ENCODE results near the gene MBIP.
"Not testable (repeated sequence)": the region's sequence is repeated elsewhere in the genome, so short reads cannot be mapped to it uniquely, and the experiment has no call there.

MBIP gene

GRCh38 chr14:36346052-36346451 lies 25.6 kb upstream of the MBIP start (continued):
- TF ChIP-seq CREB5 (CRISPR knock-in tag; IDR thresholded peaks at IDR 0.05; ENCODE audit: low read depth) = no peak
- no peak for TF ChIP-seq CSRNP3 (CRISPR knock-in tag; IDR thresholded peaks at IDR 0.05)
- no peak for TF ChIP-seq ESRRG (CRISPR knock-in tag; IDR thresholded peaks at IDR 0.05)

- no peak for ATAC-seq
Observed at GRCh38 chr14:36344211-36344610, 23.8 kb upstream of the MBIP start.

GRCh38 chr14:36341811-36342210 lies 21.4 kb upstream of the MBIP start:
- not testable (repeated sequence) for ATAC-seq

More at GRCh38 chr14:36344211-36344610, 23.8 kb upstream of the MBIP start:
- TF ChIP-seq PPARA (CRISPR knock-in tag; IDR thresholded peaks at IDR 0.05; ENCODE audit: borderline replicate concordance) (no peak), ZNF8 (CRISPR knock-in tag; IDR thresholded peaks at IDR 0.05) (no peak), CSRNP3 (CRISPR knock-in tag; IDR thresholded peaks at IDR 0.05) (no peak), ISL1 (CRISPR knock-in tag; IDR thresholded peaks at IDR 0.05) (no peak), PATZ1 (CRISPR knock-in tag; IDR thresholded peaks at IDR 0.05; ENCODE audit: borderline replicate concordance) (no peak), CREB5 (CRISPR knock-in tag; IDR thresholded peaks at IDR 0.05; ENCODE audit: low read depth) (no peak), ARNTL (CRISPR knock-in tag; IDR thresholded peaks at IDR 0.05; ENCODE audit: borderline replicate concordance, low read depth) (no peak), ZFP3 (CRISPR knock-in tag; IDR thresholded peaks at IDR 0.05) (no peak), TOX (CRISPR knock-in tag; IDR thresholded peaks at IDR 0.05; ENCODE audit: borderline replicate concordance) (no peak), GLIS3 (CRISPR knock-in tag; IDR thresholded peaks at IDR 0.05) (no peak), OSR1 (CRISPR knock-in tag; IDR thresholded peaks at IDR 0.05) (no peak), ESRRG (CRISPR knock-in tag; IDR thresholded peaks at IDR 0.05) (no peak), TSHZ2 (CRISPR knock-in tag; IDR thresholded peaks at IDR 0.05) (no peak), RARB (CRISPR knock-in tag; IDR thresholded peaks at IDR 0.05) (no peak), CSDC2 (CRISPR knock-in tag; IDR thresholded peaks at IDR 0.05) (no peak)

- TF ChIP-seq ZNF8 (CRISPR knock-in tag; IDR thresholded peaks at IDR 0.05) (no peak), POU6F1 (CRISPR knock-in tag; IDR thresholded peaks at IDR 0.05; ENCODE audit: borderline replicate concordance, low read depth) (no peak), OSR1 (CRISPR knock-in tag; IDR thresholded peaks at IDR 0.05) (no peak)
- ATAC-seq = no peak
Observed at GRCh38 chr14:36340276-36340890, 19.9 kb upstream of the MBIP start.
